H9 (cell line): ENCODE data around the gene IL25. TPM values are rescaled to one million over a fixed set of nuclear protein-coding genes. Genes with fewer than 3 reads are reported as not detected.

Experiments used
- DNase-seq: peaks from one replicate; pipeline ENCODE4 v3.0.0-alpha.2; 2017
- H2AFZ ChIP-seq: one replicate; pipeline ENCODE4 v1.6.1; 2013; ENCODE audit warnings: mild to moderate bottlenecking, low read length, control low read depth, moderate library complexity
- H2AK5ac ChIP-seq: 2 replicates; pipeline ENCODE4 v1.6.1; 2013; ENCODE audit warnings: low read length, control low read depth, mixed read lengths; ENCODE audit not compliant: insufficient read length
- H2BK120ac ChIP-seq: one replicate; pipeline ENCODE4 v1.6.1; 2013; ENCODE audit warnings: low read depth, mild to moderate bottlenecking, low read length, control low read depth, inconsistent platforms; ENCODE audit not compliant: poor library complexity, severe bottlenecking
- H2BK12ac ChIP-seq: 2 replicates; pipeline ENCODE4 v1.6.1; 2013; ENCODE audit warnings: low read length, control low read depth, mixed read lengths, low read depth; ENCODE audit not compliant: insufficient read length
- H2BK15ac ChIP-seq: 2 replicates; pipeline ENCODE4 v1.6.1; 2013; ENCODE audit warnings: low read depth, low read length, control low read depth
- H2BK20ac ChIP-seq: one replicate; pipeline ENCODE4 v1.6.1; 2013; ENCODE audit warnings: low read depth, mild to moderate bottlenecking, low read length, control low read depth, inconsistent platforms; ENCODE audit not compliant: poor library complexity, severe bottlenecking
- H2BK5ac ChIP-seq: 2 replicates; pipeline ENCODE4 v1.6.1; 2013; ENCODE audit warnings: low read length, control low read depth, mixed read lengths; ENCODE audit not compliant: insufficient read length
- H3K14ac ChIP-seq: 2 replicates; pipeline ENCODE4 v1.6.1; 2013; ENCODE audit warnings: low read length, control low read depth; ENCODE audit not compliant: insufficient read depth
- H3K18ac ChIP-seq: 2 replicates; pipeline ENCODE4 v1.6.1; 2013; ENCODE audit warnings: low read depth, mild to moderate bottlenecking, mixed read lengths, low read length, control low read depth; ENCODE audit not compliant: insufficient read length
- H3K23ac ChIP-seq: 2 replicates; pipeline ENCODE4 v1.6.1; 2013; ENCODE audit warnings: low read length, control low read depth, mixed read lengths, low read depth; ENCODE audit not compliant: insufficient read length
- H3K23me2 ChIP-seq: 2 replicates; pipeline ENCODE4 v1.6.1; 2013; ENCODE audit warnings: low read depth, mild to moderate bottlenecking, mixed read lengths, low read length, control low read depth; ENCODE audit not compliant: insufficient read length, poor library complexity, severe bottlenecking
- H3K27ac ChIP-seq: 2 replicates; pipeline ENCODE4 v1.5.1; 2013; ENCODE audit warnings: low read length, control low read depth, mixed read lengths, low read depth; ENCODE audit not compliant: insufficient read length
- H3K27me3 ChIP-seq: 2 replicates; pipeline ENCODE4 v1.6.1; 2013; ENCODE audit warnings: low read length, control low read depth, inconsistent platforms; ENCODE audit not compliant: insufficient read depth
- H3K4ac ChIP-seq: 2 replicates; pipeline ENCODE4 v1.6.1; 2013; ENCODE audit warnings: low read depth, mild to moderate bottlenecking, control low read depth, inconsistent platforms, low read length, moderate library complexity
- H3K4me1 ChIP-seq: 2 replicates; pipeline ENCODE4 v1.6.1; 2013; ENCODE audit warnings: low read length, control low read depth, inconsistent platforms; ENCODE audit not compliant: insufficient read depth
- H3K4me2 ChIP-seq: 2 replicates; pipeline ENCODE4 v1.6.1; 2013; ENCODE audit warnings: low read length, control low read depth, mixed read lengths; ENCODE audit not compliant: insufficient read length, insufficient read depth
- H3K56ac ChIP-seq: 2 replicates; pipeline ENCODE4 v1.6.1; 2013; ENCODE audit warnings: low read depth, mild to moderate bottlenecking, mixed read lengths, low read length, control low read depth; ENCODE audit not compliant: insufficient read length
- H3K79me1 ChIP-seq: 2 replicates; pipeline ENCODE4 v1.6.1; 2013; ENCODE audit warnings: low read depth, mild to moderate bottlenecking, moderate library complexity, low read length, control low read depth, inconsistent platforms; ENCODE audit not compliant: insufficient read depth, poor library complexity, severe bottlenecking
- H3K79me2 ChIP-seq: 2 replicates; pipeline ENCODE4 v1.6.1; 2013; ENCODE audit warnings: low read length, control low read depth, inconsistent platforms; ENCODE audit not compliant: insufficient read depth
- H3K9ac ChIP-seq: 2 replicates; pipeline ENCODE4 v1.6.1; 2013; ENCODE audit warnings: low read length, control low read depth, mixed read lengths; ENCODE audit not compliant: insufficient read length; ENCODE audit errors: extremely low read depth
- H3K9me3 ChIP-seq: one replicate; pipeline ENCODE4 v1.6.1; 2013; ENCODE audit warnings: low read depth, low read length, inconsistent platforms; ENCODE audit not compliant: control insufficient read depth
- H3T11ph ChIP-seq: one replicate; pipeline ENCODE4 v1.6.1; 2013; ENCODE audit warnings: mild to moderate bottlenecking, low read length, control low read depth, inconsistent platforms
- H4K20me1 ChIP-seq: one replicate; pipeline ENCODE4 v1.6.1; 2013; ENCODE audit not compliant: control insufficient read depth, insufficient read length, insufficient read depth
- H4K5ac ChIP-seq: 2 replicates; pipeline ENCODE4 v1.6.1; 2013; ENCODE audit warnings: low read depth, mild to moderate bottlenecking, mixed read lengths, low read length, control low read depth; ENCODE audit not compliant: insufficient read length
- H4K8ac ChIP-seq: replicated peaks from 2 replicates; pipeline ENCODE4 v1.6.1; 2013; ENCODE audit warnings: low read length, control low read depth, mixed read lengths, low read depth; ENCODE audit not compliant: insufficient read length
- H4K91ac ChIP-seq: 2 replicates; pipeline ENCODE4 v1.6.1; 2013; ENCODE audit warnings: low read depth, mild to moderate bottlenecking, moderate library complexity, mixed read lengths, low read length, control low read depth; ENCODE audit not compliant: insufficient read length
- H3K27ac Mint-ChIP-seq, 3 experiments: 2 replicates in 2 of 3; 3 replicates in 1 of 3; pipeline ENCODE4 v1.8.0; 2020 to 2021; ENCODE audit warnings: mixed read lengths in 3 of 3, mild to moderate bottlenecking in 1 of 3, moderate library complexity in 1 of 3
- H3K27me3 Mint-ChIP-seq: 2 replicates; pipeline ENCODE4 v1.8.0; 2021; ENCODE audit warnings: low read depth, mild to moderate bottlenecking, moderate library complexity, mixed read lengths
- H3K36me3 Mint-ChIP-seq, 3 experiments: 2 replicates in 2 of 3; 3 replicates in 1 of 3; pipeline ENCODE4 v1.8.0; 2020 to 2021; ENCODE audit warnings: low read depth in 3 of 3, mixed read lengths in 3 of 3; ENCODE audit not compliant: insufficient read depth in 1 of 3
- H3K4me1 Mint-ChIP-seq, 2 experiments: 2 replicates each; pipeline ENCODE4 v1.8.0; 2020; ENCODE audit warnings: mixed read lengths in 2 of 2
- H3K4me3 Mint-ChIP-seq, 2 experiments: 2 replicates in 1 of 2; 3 replicates in 1 of 2; pipeline ENCODE4 v1.8.0; 2020 to 2021; ENCODE audit warnings: mild to moderate bottlenecking in 2 of 2, mixed read lengths in 2 of 2, moderate library complexity in 1 of 2
- H3K9me3 Mint-ChIP-seq, 2 experiments: 2 replicates in 1 of 2; 3 replicates in 1 of 2; pipeline ENCODE4 v1.8.0; 2020; ENCODE audit warnings: mild to moderate bottlenecking in 2 of 2, mixed read lengths in 2 of 2, moderate library complexity in 1 of 2
- CTCF ChIP-seq: fragments of 200-600 bp; sonication (generic); conservative IDR thresholded peaks from 3 replicates; pipeline ENCODE4 v1.8.0; 2021; ENCODE audit warnings: antibody characterized with exemption, mild to moderate bottlenecking
- WGBS: extraction: QIAGEN DNeasy Blood & Tissue Kit; methylation state at CpG from one replicate; pipeline ENCODE4 v1.1.7; 2013; ENCODE audit warnings: missing lambda C conversion rate, low lambda C conversion rate, mixed read lengths; ENCODE audit not compliant: insufficient read length; ENCODE audit errors: extremely low coverage; 5-methylcytosine and 5-hydroxymethylcytosine counted together
- total RNA-seq: library from RNA; stranded (reverse); gene quantifications from 2 replicates; pipeline ENCODE4 v1.2.1, GENCODE V29; 2021

The IL25 gene
- total RNA-seq, 1 experiment from 2014 or later = not detected

- Histone ChIP-seq H3K9me3 (no peaks in the 10 kb centered on the region), H3K14ac (no peak overlapping the region), H3K27me3 (no peaks in the 10 kb centered on the region), H4K5ac (no peak overlapping the region), H2BK5ac (no peak overlapping the region), H3K4me1 (peaks cover 3% of the 10 kb centered on the region; the same call in 1 of the 2 replicates), H2AK5ac (no peak overlapping the region), H3K23me2 (peaks cover 13% of the 10 kb centered on the region), H3K56ac (no peak overlapping the region), H2BK15ac (no peak overlapping the region), H3K18ac (no peak overlapping the region), H3K4me2 (no peak overlapping the region), H3K4ac (no peak overlapping the region), H2AFZ (no peak overlapping the region), H3T11ph (no peak overlapping the region), H3K23ac (no peak overlapping the region), H3K79me1 (peaks cover 4% of the 10 kb centered on the region), H3K27ac (no peak overlapping the region), H3K79me2 (peaks cover 10% of the 10 kb centered on the region; the same call in 1 of the 2 replicates), H2BK12ac (no peak overlapping the region), H4K8ac (no peak overlapping the region), H4K20me1 (no peaks in the 10 kb centered on the region), H3K9ac (no peak overlapping the region), H4K91ac (no peak overlapping the region), H2BK120ac (no peak overlapping the region), H2BK20ac (no peak overlapping the region)
- DNase-seq = no peak
- Mint-ChIP-seq H3K4me3 (no peak overlapping the region; a peak in 2 of 5 replicates), H3K27ac (peak overlapping the region in 1 of 3 experiments; percentile 47; a peak in 1 of 7 replicates), H3K36me3 (peaks cover 34 to 51% (median 48%) of the 10 kb centered on the region in 3 experiments), H3K27me3 (no peaks in the 10 kb centered on the region), H3K4me1 (peaks cover 22 to 28% of the 10 kb centered on the region in 2 experiments), H3K9me3 (no peaks in the 10 kb centered on the region; a peak in 1 of 5 replicates)
- no peak for TF ChIP-seq CTCF
- WGBS = no CpG with 5 or more reads among the region's 18 CpGs
These were observed 48.7 kb upstream of the IL25 start for GRCh38 chr14:23323838-23324454.
